Measurements from ENCODE around the gene VPS37C. TPM values are rescaled to one million over a fixed set of nuclear protein-coding genes. Genes with fewer than 3 reads are reported as not detected.
A peak's percentile ranks its signal among the peaks of the same experiment; 100 is the strongest.

VPS37C gene
- total RNA-seq, 2 donors from 2014 or later = 12.9 to 28.8 TPM

GRCh38 chr11:61164606-61165424, 3.6 kb upstream of the VPS37C start:
- H3K4me3 ChIP-seq = no peak overlapping the region
- no peaks in the 10 kb centered on the region for H3K36me3 ChIP-seq
- no peaks in the 10 kb centered on the region for H3K27me3 ChIP-seq
- peaks cover 0 to 19% of the 10 kb centered on the region in 2 donors for H3K4me1 ChIP-seq
- no peak for TF ChIP-seq CTCF (IDR thresholded peaks at IDR 0.05)
- no peaks in the 10 kb centered on the region for H3K9me3 ChIP-seq
- no peak overlapping the region for H3K27ac ChIP-seq
- DNase-seq (ENCODE audit: low spot score) = no peak

GRCh38 chr11:61163714-61164605, 2.7 kb upstream of the VPS37C start:
- Histone ChIP-seq H3K27ac (no peak overlapping the region), H3K36me3 (no peaks in the 10 kb centered on the region), H3K4me3 (no peak overlapping the region), H3K27me3 (no peaks in the 10 kb centered on the region), H3K9me3 (no peaks in the 10 kb centered on the region), H3K4me1 (peaks cover 0 to 25% of the 10 kb centered on the region in 2 donors)
- no peak for TF ChIP-seq CTCF (IDR thresholded peaks at IDR 0.05)
- no peak for DNase-seq (ENCODE audit: low spot score)

GRCh38 chr11:61163021-61163420, 1.8 kb upstream of the VPS37C start:
- peaks cover 0 to 33% of the 10 kb centered on the region in 2 donors for H3K4me1 ChIP-seq
- no peak for DNase-seq (ENCODE audit: low spot score)
- H3K9me3 ChIP-seq = no peaks in the 10 kb centered on the region
- no peak overlapping the region for H3K27ac ChIP-seq
- no peak overlapping the region for H3K4me3 ChIP-seq
- peaks cover under 1% of the 10 kb centered on the region for H3K36me3 ChIP-seq
- no peaks in the 10 kb centered on the region for H3K27me3 ChIP-seq
- TF ChIP-seq CTCF (IDR thresholded peaks at IDR 0.05) = no peak

GRCh38 chr11:61162092-61162941, 1.1 kb upstream of the VPS37C start:
- no peak for TF ChIP-seq CTCF (IDR thresholded peaks at IDR 0.05)
- DNase-seq (ENCODE audit: low spot score) = no peak
- no peaks in the 10 kb centered on the region for H3K9me3 ChIP-seq
- H3K4me3 ChIP-seq = peak overlapping the region; percentile 55 to 86
- peaks cover 0 to 33% of the 10 kb centered on the region in 2 donors for H3K4me1 ChIP-seq
- peaks cover 4% of the 10 kb centered on the region for H3K36me3 ChIP-seq
- no peaks in the 10 kb centered on the region for H3K27me3 ChIP-seq
- peak overlapping the region; percentile 96 to 97 for H3K27ac ChIP-seq

- H3K4me1 ChIP-seq = peaks cover 0 to 33% of the 10 kb centered on the region in 2 donors
- DNase-seq (ENCODE audit: low spot score) = no peak
- H3K4me3 ChIP-seq = peak overlapping the region; percentile 55 to 86
- TF ChIP-seq CTCF (IDR thresholded peaks at IDR 0.05) = no peak
- peaks cover 0 to under 1% of the 10 kb centered on the region in 2 donors for H3K9me3 ChIP-seq
- H3K27me3 ChIP-seq = no peaks in the 10 kb centered on the region
- H3K27ac ChIP-seq = peak overlapping the region; percentile 96 to 97
- peaks cover 4% of the 10 kb centered on the region for H3K36me3 ChIP-seq
Observed at GRCh38 chr11:61160487-61161189, 588 bp downstream of the VPS37C start.

Measured in right atrium auricular region (tissue), 2 donors.